HEK293T (cell line): ENCODE measurements around the gene KDM8.

Source experiments
- ARNT ChIP-seq: fragments of 450-650 bp; IDR thresholded peaks from 2 replicates; pipeline ENCODE4 v1.6.1; 2017; ENCODE audit warnings: mild to moderate bottlenecking
- FOXK2 ChIP-seq: fragments of 450-650 bp; IDR thresholded peaks from 2 replicates; pipeline ENCODE4 v1.6.1; 2016; ENCODE audit warnings: mild to moderate bottlenecking
- SUZ12 ChIP-seq: fragments of 450-650 bp; IDR thresholded peaks from 2 replicates; pipeline ENCODE4 v1.6.1; 2016; ENCODE audit warnings: mild to moderate bottlenecking

- TF ChIP-seq SUZ12 = no peak
- TF ChIP-seq FOXK2 = no peak
- no peak for TF ChIP-seq ARNT
Measured at GRCh38 chr16:27198451-27199234, 4.7 kb upstream of the KDM8 start.
